B cell (primary cell): ENCODE measurements around the gene WFDC8.

Source experiments
- CTCF ChIP-seq: fragments of 200-600 bp; IDR thresholded peaks from one replicate; pipeline ENCODE4 v1.8.0; 2022; ENCODE audit warnings: antibody characterized with exemption, mild to moderate bottlenecking
- EZH2 ChIP-seq: IDR thresholded peaks from 2 replicates; pipeline ENCODE4 v1.6.1; 2012; ENCODE audit warnings: borderline replicate concordance, low read depth, mild to moderate bottlenecking, moderate library complexity, low read length; ENCODE audit not compliant: insufficient read depth, poor library complexity, severe bottlenecking

GRCh38 chr20:45621593-45621992 is 42.5 kb upstream of the WFDC8 start:
- TF ChIP-seq EZH2 (no peak), CTCF (no peak)
